Mesenteric fat pad (tissue), 1 donor: ENCODE measurements around the gene TP53I3. TPM values are rescaled to one million over a fixed set of nuclear protein-coding genes. Genes with fewer than 3 reads are reported as not detected.

Experiments used
- DNase-seq: peaks from one replicate; pipeline ENCODE4 v3.0.0-alpha.2; 2020; ENCODE audit warnings: low spot score
- total RNA-seq: library from RNA; stranded (reverse); fragmentation: NEBNext Ultra II Directional; extraction: Animal tissue kit (Norgen Biotek cat#: 25700); gene quantifications from one replicate; pipeline ENCODE4 v1.2.1, GENCODE V29; 2021
- donor health status: DM: yes; HTN: yes; CAD: no.

The TP53I3 gene
- total RNA-seq, 1 donor from 2014 or later, result 12.0 TPM

DNA sequence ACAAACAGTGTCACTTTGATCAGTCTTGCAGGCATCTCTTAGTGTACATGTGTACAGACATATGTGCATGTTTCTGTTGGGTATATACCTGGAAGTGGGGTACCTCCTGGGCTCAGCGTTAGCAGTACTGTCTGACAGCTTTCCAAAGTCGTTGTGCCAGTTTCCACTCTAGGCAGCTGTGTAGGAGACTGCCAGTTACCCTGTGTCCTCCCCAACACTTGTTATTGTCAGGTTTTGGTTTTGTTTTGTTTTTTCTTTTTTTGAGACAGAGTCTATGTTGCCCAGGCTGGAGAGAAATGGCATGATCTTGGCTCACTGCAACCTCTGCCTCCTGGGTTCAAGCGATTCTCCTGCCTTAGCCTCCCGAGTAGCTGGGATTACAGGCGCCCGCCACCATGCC, 28.9 kb downstream of the TP53I3 start:
- DNase-seq, result no peak

DNA sequence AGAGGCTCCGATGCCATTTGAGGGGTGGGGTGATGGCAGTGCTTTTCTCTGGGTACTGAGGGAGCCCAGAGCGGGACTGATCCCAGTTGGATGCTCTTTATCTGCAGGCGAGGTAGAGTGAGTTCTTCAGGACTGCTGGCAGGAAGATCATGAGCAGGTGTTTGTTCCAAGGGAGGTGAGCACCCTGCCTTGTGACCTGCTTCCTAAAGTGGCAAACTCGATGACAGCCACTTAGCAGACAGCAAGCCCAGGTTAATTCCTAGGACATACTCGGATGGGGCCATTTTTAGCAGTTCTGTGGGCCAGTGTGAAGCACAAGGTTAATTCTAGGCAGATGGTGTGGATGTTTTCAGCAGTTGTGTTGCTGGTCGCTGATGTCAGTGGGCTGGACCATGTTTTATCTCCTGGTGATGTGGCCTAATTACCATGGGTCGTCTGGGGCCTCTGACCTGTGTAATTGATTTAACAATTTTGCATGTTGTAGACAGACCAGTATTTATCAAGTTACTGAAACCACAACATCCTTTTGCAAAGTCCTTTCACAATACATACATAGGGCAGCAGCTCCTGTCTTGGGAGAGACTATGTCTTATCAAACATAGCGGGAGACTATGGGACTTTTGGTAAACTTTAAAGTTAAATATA, 30.1 kb downstream of the TP53I3 start:
- DNase-seq, result no peak

DNA sequence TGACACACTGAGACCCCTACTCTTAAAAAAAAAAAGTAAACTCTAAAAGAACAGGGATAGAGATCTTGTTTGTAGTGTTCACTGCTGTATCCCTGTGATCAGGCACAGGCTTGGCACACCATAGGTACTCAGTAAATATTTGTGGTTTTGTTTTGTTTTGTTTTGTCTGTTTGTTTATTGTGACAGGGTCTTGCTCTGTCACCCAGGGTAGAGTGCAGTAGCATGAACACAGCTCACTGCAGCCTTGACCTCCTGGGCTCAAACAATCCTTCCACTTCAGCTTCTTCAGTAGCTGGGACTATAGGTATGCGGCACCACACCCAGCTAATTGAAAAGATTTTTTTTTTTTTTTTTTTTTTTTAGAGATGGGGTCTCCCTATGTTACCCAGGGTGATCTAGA, 31.7 kb downstream of the TP53I3 start:
- no peak for DNase-seq

DNA sequence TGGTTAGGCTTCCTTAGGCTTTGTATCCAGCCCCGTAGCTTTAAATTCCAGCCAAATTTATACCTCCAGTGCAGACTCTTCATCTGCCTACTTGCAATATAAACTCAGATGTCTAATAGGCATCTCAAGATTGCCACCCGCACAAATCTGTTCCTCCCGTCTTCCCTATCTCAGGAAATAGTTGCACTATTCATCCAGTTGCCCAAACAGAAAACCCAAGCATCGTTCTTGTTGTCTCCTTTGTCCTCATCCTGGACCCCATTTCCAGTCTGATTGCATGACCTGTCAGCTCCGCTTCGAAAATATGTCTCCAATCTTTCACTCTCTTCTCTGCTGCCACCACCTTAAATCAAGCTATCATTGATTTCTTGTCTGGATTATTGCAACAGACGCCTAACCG, 32.8 kb downstream of the TP53I3 start:
- no peak for DNase-seq

DNA sequence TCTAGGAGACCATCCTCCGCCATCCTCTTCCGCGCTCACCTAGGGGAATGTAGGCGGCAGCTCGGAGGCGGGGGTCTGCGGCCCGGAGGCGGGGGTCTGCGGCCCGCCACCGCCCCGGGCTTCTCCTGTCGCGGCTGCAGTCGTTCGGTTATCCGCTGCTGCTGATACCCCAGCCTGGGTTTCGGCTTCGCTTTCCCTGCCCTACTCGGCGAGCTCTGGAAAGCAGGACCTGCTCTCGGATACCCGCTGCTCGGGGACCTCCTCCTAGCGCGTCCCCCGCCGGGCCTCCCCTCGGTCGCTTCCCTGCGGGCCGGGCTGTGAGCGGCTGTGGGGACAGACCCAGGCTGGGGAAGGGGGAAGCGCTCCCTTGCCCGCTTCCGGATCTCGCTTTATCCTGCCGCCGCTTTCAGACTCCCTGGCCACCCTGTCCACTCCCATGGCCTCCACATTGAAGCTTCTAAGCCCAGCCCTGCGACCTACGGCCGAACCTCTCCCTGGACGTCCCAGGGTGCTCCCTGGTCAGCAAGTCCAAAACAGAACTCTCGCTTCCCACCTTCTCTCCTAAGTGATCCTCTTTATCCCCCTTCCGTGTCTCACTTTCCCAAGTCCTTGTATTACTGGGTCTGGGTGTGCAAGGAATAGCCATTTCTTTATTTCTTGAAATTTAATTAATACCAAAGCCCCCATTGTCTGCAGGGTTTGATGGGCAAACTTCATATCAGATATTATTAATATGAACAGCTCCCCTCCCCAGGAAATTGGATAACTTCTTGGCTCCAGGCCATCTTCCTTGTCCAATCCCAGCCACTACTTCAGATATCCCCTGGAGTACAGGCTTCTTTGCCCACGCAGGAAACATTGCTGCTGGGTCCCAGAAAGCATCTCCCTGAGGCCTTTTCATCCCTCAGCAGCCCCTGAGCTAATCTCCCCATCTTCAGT, 34.3 kb downstream of the TP53I3 start:
- DNase-seq, result no peak

DNA sequence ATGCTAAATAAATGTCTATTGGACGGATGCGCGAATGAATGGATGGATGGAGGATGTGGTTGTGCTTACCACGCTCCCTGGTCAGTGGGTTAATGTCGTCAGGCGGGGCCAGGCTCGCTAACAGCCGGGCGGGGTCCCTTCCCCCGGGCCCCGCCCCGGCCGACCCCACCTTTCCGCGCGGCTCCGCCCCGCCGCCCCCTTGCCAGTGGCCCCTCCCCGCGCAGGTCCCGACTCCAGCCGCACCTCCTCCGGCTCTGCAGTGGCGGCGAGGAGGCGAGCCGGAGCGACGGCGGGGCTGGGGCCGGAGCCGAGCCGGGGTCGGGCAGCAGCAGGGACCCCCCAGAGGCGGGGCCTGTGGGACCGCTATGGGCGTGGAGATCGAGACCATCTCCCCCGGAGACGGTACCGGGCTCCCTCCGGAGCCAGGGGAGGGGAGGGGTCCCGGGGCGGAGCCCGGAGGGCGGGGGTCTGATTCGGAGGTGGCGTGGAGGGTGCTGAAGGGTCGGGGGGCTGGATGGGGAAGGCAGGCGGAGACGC, 35.1 kb downstream of the TP53I3 start, which contains the start of gene FKBP1B:
TSS of gene FKBP1B (plus strand) at position 257 of the 537 bp plus-strand sequence. CDS start at position 366, 109 bp downstream.
- no peak for DNase-seq

DNA sequence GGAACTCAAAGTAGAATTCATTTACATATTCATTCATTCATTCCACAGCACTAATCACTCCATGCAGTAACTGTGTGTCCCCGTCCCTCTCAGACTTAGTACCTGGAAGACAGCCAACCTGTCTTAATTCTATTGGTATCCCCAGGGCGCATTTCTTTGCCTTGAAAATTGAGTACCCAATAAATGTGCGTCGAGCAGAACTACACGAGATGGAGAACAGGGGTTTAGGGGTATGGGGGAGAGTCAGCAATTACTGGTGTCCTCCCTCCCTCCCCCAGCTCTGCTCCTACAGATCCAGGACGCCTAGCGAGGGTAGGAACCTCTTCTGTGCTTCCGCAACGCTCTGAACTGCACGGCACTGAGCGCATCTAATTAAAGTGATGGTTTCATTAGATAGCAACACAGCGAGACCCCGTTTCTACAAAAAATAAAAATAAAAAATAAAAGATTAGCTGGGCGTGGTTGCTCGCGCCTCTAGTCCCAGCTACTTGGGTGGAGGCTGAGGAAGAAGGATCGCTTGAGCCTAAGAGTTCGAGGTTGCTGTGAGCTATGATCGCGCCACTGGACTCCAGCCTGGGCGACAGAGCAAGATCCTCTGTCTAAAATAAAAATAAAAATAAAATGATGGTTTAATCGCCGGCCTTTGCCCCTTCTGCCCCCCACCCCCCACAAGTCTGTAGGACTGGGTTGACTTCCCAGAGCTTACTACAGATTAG, 35.7 kb downstream of the TP53I3 start:
- no peak for DNase-seq

DNA sequence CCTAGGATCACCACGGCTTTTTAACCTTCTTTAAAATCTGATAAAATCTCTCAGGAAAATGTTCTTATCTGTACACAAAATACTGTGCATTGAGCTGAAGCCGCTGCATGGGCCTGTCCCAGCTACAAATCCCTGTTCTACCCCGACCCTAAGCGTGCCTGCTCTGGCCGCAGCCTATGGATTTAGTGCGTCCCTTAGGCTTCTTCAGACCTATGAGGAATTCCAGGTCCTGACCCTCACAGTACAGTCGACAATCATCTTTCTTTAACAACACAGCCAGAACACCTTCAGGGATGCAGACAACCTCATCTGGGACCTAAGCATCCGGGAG, 37.0 kb downstream of the TP53I3 start:
- no peak for DNase-seq

DNA sequence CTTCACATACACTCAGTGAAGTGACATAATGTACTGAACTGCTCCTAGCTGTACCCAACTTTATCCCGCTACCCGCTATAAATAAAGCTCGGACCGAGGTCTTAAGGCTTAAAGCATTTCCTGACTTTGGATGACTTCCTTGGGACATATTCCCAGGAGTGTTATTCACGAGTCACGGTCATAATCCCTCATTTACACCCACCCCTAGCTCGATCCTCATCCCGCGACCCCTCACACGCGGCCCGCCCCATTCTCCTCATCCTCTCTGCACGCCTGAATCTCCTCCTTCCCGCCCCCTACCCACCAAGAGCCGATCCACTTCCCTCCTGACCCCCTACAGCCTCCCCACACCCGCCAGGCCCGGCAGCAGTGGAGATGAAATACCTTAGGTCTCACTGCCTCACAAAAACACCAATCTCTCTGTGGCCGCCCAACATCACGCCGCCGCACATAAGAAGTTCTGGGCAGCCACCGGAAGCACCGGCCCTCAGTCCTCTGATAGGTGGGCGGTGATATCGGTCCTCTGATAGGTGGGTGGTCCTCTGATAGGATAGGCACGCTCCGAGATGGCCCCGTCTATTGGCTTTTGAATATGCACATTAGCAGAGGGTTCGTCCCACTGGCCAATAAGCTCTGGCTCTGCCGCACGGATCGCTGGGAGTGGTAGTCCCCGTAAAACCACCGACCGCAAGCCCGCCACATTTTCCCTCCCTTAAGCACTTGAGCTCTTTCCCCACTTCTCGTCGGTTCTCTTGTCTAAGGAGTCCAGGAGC, 37.5 kb downstream of the TP53I3 start, which contains the start of gene WDCP:
TSS of gene WDCP (minus strand) at position 462 of the 773 bp plus-strand sequence. CDS start 7,897 bp downstream, outside the sequence.
- peak; percentile 92 for DNase-seq

DNA sequence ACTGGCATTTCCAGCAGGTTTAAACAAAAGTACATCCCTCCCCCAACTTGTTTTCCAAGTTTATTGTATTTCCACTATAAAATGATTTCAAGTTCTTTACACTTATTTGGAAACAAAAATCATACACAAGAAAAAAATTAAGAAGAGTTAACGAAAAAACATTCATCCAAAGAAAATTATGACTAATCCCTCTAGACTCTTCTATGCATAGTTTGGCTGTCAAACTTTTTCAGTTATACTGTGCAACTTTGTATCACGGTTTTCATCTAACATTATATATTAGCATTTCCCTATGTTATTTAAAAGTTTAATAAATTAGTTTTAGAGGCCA, 38.1 kb downstream of the TP53I3 start:
- DNase-seq, result no peak

DNA sequence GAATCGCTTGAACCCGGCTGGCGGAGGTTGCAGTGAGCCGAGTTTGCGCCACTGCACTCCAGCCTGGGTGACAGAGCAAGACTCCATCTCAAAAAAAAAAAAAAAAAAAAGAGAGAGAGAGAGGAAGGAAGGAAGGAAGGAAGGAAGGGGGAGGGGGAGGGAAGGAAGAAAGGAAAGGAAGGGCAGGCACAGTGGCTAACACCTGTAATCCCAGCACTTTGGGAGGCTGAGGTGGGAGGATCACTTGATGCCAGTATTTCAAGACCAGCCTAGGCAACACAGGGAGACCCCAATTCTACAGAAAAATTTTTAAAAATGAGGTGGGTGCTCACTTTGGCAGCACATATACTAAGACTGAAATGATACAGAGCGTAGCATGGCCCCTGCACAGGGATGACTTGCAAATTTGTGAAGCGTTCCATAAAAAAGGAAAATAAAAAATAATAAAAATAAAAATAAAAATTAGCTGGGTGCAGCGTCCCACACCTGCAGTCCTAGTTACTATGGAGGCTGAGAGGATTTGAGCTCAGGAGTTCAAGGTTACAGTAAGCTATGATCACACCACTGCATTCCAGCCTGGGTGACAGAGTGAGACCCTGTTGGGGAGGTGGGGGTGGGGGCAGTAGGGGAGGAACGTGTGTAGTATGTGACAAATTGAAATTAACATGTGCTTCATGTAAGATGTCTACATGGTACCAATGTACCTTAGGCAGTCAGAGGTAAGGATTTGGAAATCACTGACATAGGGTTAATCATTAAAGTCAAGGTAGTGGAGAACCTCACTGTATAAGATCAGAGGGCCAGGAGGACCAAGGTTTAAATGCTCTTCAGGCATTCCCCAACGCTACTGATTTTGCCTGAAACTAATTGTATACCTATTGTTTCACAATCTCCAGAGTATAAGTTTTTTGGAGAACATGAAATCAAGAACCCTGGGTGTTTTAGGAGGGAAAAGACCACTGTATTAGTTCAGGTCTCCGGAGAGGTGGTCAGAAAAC, 38.8 kb downstream of the TP53I3 start:
- no peak for DNase-seq

DNA sequence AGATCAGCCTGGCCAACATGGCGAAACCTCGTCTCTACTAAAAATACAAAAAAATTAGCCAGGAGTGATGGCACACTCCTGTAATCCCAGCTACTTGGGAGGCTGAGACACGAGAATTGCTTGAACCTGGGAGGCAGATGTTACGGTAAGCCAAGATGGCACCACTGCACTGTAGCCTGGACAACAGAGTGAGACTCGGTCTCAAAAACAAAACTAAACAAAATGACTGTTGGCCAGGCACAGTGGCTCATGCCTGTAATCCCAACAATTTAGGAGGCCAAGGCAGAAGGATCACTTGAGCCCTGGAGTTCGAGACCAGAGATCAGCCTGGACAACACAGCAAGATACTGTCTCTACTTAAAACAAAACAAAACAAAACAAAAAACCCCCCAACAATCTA, 41.5 kb downstream of the TP53I3 start:
- DNase-seq, result peak; percentile 37

DNA sequence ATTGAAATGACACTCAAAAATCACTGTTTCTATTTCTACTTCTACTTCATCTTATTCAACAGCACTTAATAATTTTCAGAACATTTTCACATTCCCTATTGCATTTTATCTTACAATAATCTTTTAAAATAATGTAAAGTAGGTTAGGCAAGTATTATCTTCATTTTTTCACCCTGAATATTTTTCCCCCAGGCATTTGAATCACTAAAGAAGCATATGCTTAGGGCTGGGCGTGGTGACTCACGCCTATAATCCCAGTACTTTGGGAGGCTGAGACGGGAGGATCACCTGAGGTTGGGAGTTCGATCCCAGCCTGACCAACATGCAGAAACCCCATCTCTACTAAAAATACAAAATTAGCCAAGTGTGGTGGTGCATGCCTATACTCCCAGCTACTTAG, 44.1 kb downstream of the TP53I3 start:
- DNase-seq, result no peak

DNA sequence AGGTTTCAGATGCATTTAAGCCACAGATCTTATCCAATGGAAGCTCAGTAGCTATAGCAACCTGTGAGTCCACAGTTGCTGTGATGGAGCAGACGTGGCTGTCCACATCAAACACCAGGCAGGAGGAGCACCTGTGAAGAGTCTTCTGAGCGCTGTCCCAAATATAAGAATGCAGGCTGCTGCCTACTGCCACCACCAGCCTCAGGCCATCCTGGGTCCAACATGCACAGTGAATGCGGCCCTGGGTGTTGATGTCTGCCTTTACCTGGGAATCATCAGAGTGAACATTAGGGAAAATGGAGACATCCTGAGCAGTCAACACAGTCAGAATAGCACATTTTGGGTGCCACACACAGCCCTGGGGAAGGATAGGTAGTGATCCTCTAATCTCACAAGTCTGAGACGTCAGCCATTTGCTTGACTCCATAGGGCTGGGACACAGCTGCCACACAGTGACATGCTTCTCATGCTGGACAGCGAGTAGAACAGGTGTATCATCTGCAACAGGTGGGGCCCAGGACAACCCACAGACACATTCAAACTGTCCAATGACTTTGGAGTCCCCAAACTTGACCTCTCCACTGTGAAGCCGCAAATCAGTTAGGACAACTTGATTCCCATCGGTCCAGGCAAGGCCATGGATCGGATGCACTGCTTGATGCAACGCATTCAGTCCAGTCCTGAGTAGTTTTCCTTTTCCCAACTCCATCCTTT, 45.7 kb downstream of the TP53I3 start:
- DNase-seq, result peak; percentile 73

Other genes with a start within 250 kb of the TP53I3 start
- 24.0 TPM for gene ATAD2B, start 157.7 kb downstream of the TP53I3 start, total RNA-seq
- 21.7 TPM for gene UBXN2A, start 144.4 kb downstream of the TP53I3 start, total RNA-seq
- gene MFSD2B, start 74.7 kb downstream of the TP53I3 start, total RNA-seq, result not detected
- 7.2 TPM for gene WDCP, start 37.4 kb downstream of the TP53I3 start, total RNA-seq
- gene FKBP1B, start 35.1 kb downstream of the TP53I3 start, total RNA-seq, result 5.0 TPM
- gene SF3B6, start 8.5 kb downstream of the TP53I3 start, total RNA-seq, result 59.3 TPM
- not detected for gene PFN4, start 38.5 kb upstream of the TP53I3 start, total RNA-seq
- 27.4 TPM for gene FAM228B, start 38.6 kb upstream of the TP53I3 start, total RNA-seq
- gene FAM228A, start 90.2 kb upstream of the TP53I3 start, total RNA-seq, result 3.2 TPM